Measurements from ENCODE around the gene LITAFD. TPM values are rescaled to one million over a fixed set of nuclear protein-coding genes. Genes with fewer than 3 reads are reported as not detected.

The LITAFD gene
- total RNA-seq, 1 donor = not detected

DNA sequence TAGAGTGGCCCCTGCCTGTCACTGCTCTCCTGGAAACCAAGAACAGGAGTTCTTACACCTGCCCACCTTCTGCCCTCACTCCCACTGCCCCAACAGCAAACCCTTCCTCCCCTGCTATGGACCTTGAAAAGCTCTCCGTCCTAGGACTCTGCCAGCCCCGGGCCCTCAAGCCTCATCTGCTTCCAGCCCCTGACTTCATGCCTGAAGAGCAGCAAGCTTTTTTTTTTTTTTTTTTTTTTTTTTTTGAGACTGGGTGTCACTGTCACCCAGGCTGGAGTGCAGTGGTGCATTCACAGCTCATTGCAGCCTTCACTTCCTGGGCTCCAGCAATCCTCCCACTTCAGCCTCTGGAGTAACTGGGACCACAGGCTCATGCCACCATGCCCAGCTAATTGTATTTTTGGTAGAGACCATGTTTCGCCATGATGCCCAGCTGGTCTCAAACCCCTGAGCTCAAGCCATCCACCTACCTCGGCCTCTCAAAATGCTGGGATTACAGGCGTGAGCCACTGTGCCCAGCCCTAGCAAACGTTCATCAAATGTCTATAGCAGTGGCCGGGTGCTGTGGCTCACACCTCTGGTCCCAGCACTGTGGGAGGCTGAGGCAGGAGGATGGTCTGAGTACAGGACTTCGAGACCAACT lies 30.3 kb upstream of the LITAFD start:
- Histone ChIP-seq H3K4me3 (ENCODE audit: low read length) (no peak overlapping the region), H3K9me3 (ENCODE audit: low read depth, low read length) (no peaks in the 10 kb centered on the region), H3K4me1 (ENCODE audit: insufficient read depth, low read length) (peaks cover 23% of the 10 kb centered on the region), H3K27me3 (ENCODE audit: insufficient read depth, low read length) (no peaks in the 10 kb centered on the region)

- H3K4me1 ChIP-seq (ENCODE audit: insufficient read depth, low read length) = peaks cover 23% of the 10 kb centered on the region
- no peaks in the 10 kb centered on the region for H3K27me3 ChIP-seq (ENCODE audit: insufficient read depth, low read length)
- H3K4me3 ChIP-seq (ENCODE audit: low read length) = no peak overlapping the region
- H3K9me3 ChIP-seq (ENCODE audit: low read depth, low read length) = no peaks in the 10 kb centered on the region
Measured at GRCh38 chr16:8852534-8852933, 29.6 kb upstream of the LITAFD start.

- peaks cover 23% of the 10 kb centered on the region for H3K4me1 ChIP-seq (ENCODE audit: insufficient read depth, low read length)
- no peaks in the 10 kb centered on the region for H3K9me3 ChIP-seq (ENCODE audit: low read depth, low read length)
- H3K4me3 ChIP-seq (ENCODE audit: low read length) = no peak overlapping the region
- no peaks in the 10 kb centered on the region for H3K27me3 ChIP-seq (ENCODE audit: insufficient read depth, low read length)
Measured at GRCh38 chr16:8853150-8853549, 29.0 kb upstream of the LITAFD start.

DNA sequence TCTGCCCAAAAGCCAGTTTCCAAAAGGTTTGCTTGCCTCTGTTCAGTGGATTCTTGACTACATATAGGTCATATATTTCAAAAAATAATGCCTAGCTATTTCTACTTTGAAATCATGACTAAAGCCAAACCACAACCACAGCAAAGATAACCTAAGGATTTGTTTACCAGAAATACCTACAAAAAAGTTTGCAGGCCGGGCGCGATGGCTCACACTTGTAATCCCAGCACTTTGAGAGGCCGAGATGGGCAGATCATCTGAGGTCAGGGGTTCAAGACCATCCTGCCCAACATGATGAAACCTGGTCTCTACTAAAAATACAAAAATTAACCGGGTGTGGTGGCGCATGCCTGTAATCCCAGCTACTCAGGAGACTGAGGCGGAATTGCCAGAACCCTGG lies 28.5 kb upstream of the LITAFD start:
- H3K4me3 ChIP-seq (ENCODE audit: low read length) = no peak overlapping the region
- H3K27me3 ChIP-seq (ENCODE audit: insufficient read depth, low read length) = no peaks in the 10 kb centered on the region
- peaks cover 23% of the 10 kb centered on the region for H3K4me1 ChIP-seq (ENCODE audit: insufficient read depth, low read length)
- no peaks in the 10 kb centered on the region for H3K9me3 ChIP-seq (ENCODE audit: low read depth, low read length)

DNA sequence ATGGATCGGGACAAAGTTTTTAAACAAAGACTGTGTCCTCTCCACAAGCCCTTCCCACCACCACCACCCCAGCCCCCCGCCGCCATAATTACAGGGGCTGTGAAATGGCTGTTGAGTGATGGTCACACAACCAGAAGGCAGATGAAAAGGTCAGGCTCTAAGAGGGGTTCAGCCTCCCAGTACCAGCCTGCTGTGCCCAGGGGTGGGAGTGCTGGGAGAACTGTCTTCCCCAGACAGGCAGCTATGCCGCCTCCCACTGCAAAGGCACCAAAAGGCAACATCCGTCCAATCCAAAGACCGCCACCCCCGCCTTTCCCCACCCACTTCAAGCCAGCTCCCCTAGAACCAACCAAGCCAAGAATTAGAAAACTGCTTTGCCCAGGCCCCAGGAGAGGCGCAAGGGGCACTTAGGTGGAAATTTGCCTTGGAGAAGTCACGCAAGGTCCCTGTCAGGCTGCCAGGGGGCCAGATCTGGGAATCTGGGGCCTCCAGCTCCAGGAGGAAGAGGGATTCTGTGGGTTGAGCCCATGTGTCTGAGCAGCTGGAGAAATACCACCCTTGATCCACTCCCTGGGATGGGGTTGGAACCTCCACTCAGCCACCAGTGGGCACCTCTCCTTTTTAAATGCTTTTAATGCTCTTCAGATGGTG lies 27.7 kb upstream of the LITAFD start:
- Histone ChIP-seq H3K9me3 (ENCODE audit: low read depth, low read length) (no peaks in the 10 kb centered on the region), H3K4me1 (ENCODE audit: insufficient read depth, low read length) (peaks cover 16% of the 10 kb centered on the region), H3K27me3 (ENCODE audit: insufficient read depth, low read length) (no peaks in the 10 kb centered on the region), H3K4me3 (ENCODE audit: low read length) (no peak overlapping the region)

GRCh38 chr16:8855051-8855786 lies 26.9 kb upstream of the LITAFD start:
- Histone ChIP-seq H3K9me3 (ENCODE audit: low read depth, low read length) (no peaks in the 10 kb centered on the region), H3K27me3 (ENCODE audit: insufficient read depth, low read length) (no peaks in the 10 kb centered on the region), H3K4me3 (ENCODE audit: low read length) (no peak overlapping the region), H3K4me1 (ENCODE audit: insufficient read depth, low read length) (peaks cover 8% of the 10 kb centered on the region)

- Histone ChIP-seq H3K4me3 (ENCODE audit: low read length) (no peak overlapping the region), H3K4me1 (ENCODE audit: insufficient read depth, low read length) (peaks cover under 1% of the 10 kb centered on the region), H3K27me3 (ENCODE audit: insufficient read depth, low read length) (no peaks in the 10 kb centered on the region), H3K9me3 (ENCODE audit: low read depth, low read length) (no peaks in the 10 kb centered on the region)
Measured at GRCh38 chr16:8855972-8856371, 26.2 kb upstream of the LITAFD start.

DNA sequence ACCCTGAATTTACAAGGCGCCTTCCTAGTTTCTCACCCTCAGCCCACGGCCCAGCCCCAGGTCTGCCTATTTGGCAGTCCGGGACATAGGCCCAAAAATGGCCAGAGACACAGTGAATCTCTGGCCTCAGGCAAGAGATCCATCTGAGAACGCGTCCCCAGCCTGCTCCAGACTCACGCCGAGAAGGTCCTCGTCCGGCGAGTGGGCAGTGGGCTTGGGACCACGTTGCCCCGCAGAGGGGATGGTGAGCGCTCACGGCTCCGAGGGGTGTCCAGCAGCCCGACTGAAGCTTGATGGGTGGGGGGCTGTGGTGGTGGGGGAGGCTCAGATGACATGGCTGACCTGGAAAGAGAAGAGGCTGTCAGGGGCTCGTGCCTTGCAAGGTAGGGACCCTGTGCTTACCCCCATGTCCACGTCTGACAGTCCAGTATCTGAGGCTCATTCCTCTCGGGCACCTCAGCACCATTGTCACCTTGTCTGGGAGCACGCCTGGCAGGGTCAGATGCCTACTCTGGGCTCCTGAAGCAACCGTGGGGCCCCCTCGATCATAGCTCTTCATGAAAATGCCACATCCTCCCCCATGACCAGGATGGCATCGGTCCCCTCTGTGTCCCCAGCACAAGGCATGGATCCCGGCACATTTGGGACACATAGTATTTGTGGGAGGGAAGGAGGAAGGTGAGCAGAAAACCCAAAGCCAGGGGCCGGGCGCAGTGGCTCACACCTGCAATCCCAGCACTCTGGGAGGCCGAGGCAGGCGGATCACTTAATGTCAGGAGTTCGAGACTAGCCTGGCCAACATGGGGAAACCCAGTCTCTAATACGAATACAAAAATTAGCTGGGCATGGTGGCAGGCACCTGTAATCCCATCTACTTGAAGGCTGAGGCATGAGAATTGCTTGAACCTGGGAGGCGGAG lies 22.9 kb upstream of the LITAFD start:
- H3K9me3 ChIP-seq (ENCODE audit: low read depth, low read length) = no peaks in the 10 kb centered on the region
- no peak overlapping the region for H3K4me3 ChIP-seq (ENCODE audit: low read length)
- no peaks in the 10 kb centered on the region for H3K4me1 ChIP-seq (ENCODE audit: insufficient read depth, low read length)
- H3K27me3 ChIP-seq (ENCODE audit: insufficient read depth, low read length) = no peaks in the 10 kb centered on the region

DNA sequence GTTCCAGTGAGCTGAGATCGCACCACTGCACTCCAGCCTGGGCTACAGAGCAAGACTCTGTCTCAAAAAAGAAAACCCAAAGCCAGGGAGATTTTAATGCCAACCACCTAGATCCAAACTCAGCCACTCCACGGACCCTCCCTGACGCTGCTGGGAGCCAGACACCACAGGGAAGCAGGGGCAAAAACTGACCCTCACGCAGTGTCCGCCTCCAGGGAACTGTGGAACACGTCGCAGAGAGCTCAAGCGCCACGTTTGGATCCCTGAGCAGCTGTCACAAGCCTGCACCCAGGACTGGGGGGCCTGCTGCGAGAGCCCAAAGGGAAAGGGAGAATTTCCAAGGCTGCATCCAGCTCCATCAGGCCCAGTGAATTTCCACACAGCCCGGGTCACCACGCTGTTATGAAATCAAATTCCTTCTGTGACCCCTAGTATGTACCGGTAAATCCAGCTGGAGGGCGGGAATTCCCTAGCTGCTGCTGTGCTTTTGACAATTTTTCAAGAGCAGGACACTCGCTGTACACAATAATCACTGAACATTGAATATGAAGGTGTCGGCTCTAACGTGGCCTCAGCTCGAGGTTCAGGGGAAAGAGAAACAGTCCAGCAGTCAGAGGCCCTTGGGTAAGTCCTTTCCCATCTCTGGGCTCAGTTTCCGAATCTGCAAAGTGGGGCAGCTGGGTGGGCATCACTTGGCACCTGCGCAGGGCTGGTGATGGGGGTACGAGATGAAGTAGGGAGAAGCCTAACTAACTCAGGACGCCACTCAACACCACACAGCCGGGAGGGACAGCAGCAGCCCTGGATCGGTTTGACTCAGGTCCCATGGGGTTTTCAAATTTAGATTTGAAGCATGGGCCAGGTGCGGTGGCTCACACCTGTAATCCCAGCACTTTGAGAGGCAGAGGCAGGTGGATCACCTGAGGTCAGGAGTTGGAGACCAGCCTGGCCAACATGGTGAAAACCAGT lies 22.0 kb upstream of the LITAFD start:
- Histone ChIP-seq H3K4me1 (ENCODE audit: insufficient read depth, low read length) (peaks cover 9% of the 10 kb centered on the region), H3K27me3 (ENCODE audit: insufficient read depth, low read length) (no peaks in the 10 kb centered on the region), H3K9me3 (ENCODE audit: low read depth, low read length) (no peaks in the 10 kb centered on the region), H3K4me3 (ENCODE audit: low read length) (no peak overlapping the region)

- H3K9me3 ChIP-seq (ENCODE audit: low read depth, low read length) = no peaks in the 10 kb centered on the region
- no peaks in the 10 kb centered on the region for H3K27me3 ChIP-seq (ENCODE audit: insufficient read depth, low read length)
- peaks cover 20% of the 10 kb centered on the region for H3K4me1 ChIP-seq (ENCODE audit: insufficient read depth, low read length)
- H3K4me3 ChIP-seq (ENCODE audit: low read length) = no peak overlapping the region
Measured at GRCh38 chr16:8861563-8862308, 20.4 kb upstream of the LITAFD start.

GRCh38 chr16:8862309-8863130 lies 19.6 kb upstream of the LITAFD start:
- H3K4me1 ChIP-seq (ENCODE audit: insufficient read depth, low read length) = peaks cover 28% of the 10 kb centered on the region
- no peaks in the 10 kb centered on the region for H3K9me3 ChIP-seq (ENCODE audit: low read depth, low read length)
- H3K27me3 ChIP-seq (ENCODE audit: insufficient read depth, low read length) = no peaks in the 10 kb centered on the region
- H3K4me3 ChIP-seq (ENCODE audit: low read length) = no peak overlapping the region

DNA sequence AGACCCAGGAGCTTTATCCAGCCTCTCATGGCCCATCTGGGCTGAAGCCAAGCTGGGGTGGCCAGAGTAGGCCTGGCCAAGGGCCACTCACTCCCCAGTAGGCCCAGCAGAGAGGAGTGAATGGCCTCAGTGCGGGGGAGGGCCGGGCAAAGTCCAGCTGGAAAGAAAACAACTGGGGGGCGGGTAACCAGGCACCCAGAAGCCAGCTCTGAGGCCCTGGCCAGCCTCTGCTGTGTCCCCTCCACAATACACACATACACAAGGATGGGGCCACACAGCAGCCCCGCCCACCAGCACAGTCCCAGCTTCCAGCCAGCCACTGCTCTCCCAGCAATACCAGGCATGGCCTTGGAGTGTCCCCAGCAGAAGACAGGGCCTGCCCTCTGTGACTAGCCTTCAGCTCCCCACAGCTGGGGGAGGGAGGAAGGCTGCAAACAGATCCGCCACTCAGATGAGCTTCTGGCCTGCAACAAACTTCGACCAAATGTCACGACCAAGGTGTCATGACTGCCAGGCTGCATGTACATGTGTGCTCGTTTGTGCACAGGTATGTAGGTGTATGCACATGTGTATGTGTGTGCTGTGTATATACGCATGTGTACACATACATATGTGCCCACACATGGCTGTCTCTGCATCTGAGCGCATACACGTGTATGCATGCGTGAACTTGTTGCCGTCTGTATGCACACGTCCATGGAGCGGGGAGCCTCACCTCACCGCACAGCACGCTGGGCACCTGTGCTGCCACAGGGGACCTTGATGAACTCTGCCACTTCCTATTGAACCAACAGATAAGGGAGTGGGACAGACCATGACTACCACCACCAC lies 18.3 kb upstream of the LITAFD start:
- peaks cover 35% of the 10 kb centered on the region for H3K4me1 ChIP-seq (ENCODE audit: insufficient read depth, low read length)
- no peaks in the 10 kb centered on the region for H3K9me3 ChIP-seq (ENCODE audit: low read depth, low read length)
- no peak overlapping the region for H3K4me3 ChIP-seq (ENCODE audit: low read length)
- no peaks in the 10 kb centered on the region for H3K27me3 ChIP-seq (ENCODE audit: insufficient read depth, low read length)
